HG02763 (cell line): ENCODE data around the gene FAM83B.
"Not testable (repeated sequence)": the region's sequence is repeated elsewhere in the genome, so short reads cannot be mapped to it uniquely, and the experiment has no call there.

Experiments
- ATAC-seq: cut with Tn5 transposase; IDR thresholded peaks from one replicate; pipeline ENCODE4 v1.9.1; 2021; ENCODE audit warnings: mild to moderate bottlenecking, moderate library complexity; ENCODE audit not compliant: unreplicated experiment

The FAM83B gene

GRCh38 chr6:54959820-54960219, 113.2 kb downstream of the FAM83B start:
- ATAC-seq = no peak

GRCh38 chr6:54961372-54961771, 114.8 kb downstream of the FAM83B start:
- ATAC-seq = not testable (repeated sequence)

DNA sequence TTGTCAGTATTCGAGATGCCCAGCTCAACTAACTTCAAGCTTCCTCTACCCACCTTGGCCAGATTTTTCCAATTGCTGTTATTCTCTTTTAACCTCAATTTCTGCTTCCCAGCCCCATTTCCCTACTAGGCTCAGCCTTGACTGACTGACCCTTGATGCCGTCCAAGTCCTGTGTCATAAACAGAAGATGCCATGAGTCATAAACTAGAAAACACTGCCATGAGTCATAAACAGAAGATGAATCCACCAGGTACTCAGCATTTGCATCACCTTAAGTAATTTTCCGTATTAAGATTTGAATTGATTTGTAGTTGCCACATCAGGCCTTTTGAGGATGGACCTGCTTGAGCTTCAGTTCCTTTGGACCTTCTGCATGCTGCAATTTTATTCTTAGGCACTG, 123.8 kb downstream of the FAM83B start:
- no peak for ATAC-seq

- no peak for ATAC-seq
Measured at GRCh38 chr6:54971825-54972224, 125.3 kb downstream of the FAM83B start.

DNA sequence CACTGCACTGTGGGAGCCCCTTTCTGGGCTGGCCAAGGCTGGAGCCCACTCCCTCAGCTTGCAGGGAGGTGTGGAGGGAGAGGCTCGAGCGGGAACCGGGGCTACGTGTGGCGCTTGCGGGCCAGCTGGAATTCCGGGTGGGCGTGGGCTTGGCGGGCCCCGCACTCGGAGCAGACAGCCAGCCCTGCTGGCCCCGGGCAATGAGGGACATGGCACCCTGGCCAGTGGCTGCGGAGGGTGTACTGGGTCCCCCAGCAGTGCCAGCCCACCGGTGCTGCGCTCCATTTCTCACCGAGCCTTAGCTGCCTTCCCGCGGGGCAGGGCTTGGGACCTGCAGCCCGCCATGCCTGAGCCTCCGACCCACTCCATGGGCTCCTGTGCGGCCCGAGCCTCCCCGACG, 132.6 kb downstream of the FAM83B start:
- not testable (repeated sequence) for ATAC-seq

- ATAC-seq = no peak
Measured at GRCh38 chr6:54980511-54981275, 134.1 kb downstream of the FAM83B start.

DNA sequence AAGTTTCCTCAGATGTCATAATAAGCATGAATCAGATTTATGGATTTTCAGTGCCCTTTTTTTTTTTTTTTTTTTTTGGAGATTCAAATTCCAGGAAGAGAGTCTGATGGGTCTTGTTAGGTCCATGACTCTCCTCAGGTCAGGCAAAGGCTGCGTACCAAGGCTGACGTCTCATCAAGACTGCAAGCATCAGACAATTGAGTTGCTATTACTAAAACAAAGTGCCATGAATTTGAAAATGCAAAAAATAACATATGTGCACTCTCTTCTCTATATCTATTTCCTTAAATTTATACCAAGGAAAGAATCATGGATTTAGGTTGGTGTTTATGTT, 134.7 kb downstream of the FAM83B start:
- ATAC-seq = no peak

- no peak for ATAC-seq
Measured at GRCh38 chr6:54981647-54982046, 135.1 kb downstream of the FAM83B start.

DNA sequence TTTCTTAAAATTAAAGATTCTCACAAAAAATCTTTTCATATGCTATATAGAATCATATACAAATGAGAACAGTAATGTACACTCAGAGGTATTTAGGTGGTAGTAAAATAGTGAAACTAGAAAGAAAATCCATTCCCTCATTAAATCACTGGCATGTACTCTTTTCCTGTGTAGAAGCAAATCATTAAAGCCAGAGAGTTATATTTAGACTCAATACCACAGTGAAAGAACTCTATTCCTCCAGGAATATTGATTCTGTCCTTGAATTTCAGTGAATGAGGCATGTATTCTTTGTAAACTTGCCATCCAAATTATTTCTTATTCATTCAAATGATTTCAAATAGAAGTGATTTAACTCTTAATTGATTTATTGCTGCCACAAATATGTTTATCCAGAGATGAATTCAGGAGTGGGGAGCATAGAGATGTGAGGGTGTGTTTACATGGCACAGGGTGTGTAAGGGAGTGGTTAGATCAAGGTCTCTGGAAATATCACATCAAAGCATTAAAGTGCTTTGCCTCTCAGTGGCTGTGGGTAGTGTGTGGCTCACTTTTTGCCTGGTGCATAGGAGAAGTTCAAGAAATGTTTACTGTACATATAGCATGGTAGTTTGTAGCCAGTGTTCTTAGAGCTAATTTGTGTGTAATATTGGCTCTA, 141.2 kb downstream of the FAM83B start:
- ATAC-seq = no peak

DNA sequence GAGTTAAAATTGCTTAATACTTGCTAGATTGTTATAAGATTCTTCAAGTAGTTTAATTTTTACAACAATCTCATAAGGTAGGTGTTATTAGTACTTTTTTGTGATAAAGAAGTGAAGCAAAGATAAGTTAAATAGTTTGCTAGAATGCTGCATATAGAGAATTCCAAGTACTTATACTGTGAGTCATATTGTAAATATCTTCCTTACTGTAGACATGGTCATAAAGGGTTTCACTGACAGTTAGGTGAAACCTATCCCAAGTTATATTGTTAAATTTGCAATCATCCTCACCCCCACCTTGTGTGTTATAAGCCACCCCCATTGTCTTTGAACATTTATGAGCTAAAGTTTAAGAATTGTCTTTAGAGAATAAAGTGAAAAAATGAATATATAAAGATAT, 142.0 kb downstream of the FAM83B start:
- ATAC-seq = no peak

DNA sequence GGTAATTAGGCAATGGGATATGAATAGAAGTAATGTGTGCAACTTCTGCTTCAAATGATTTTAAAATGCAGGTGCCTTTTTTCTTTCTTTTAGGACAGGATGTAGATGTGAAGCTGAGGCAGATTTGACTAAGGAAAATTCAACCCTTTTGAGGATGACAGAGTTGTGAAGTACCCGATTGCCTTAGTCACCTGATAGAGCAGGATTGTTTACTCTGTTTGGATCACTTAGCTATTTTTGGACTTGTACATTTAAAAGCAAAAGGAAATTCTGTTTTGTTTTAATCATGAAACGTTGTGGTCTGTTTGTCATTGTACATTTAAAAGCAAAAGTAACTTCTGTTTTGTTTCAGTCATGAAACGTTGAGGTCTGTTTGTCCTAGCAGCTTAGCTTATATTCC, 143.4 kb downstream of the FAM83B start:
- ATAC-seq = no peak
